NK-92 (cell line): ENCODE results near the gene OR1F1.
"Not testable (repeated sequence)": the region's sequence is repeated elsewhere in the genome, so short reads cannot be mapped to it uniquely, and the experiment has no call there.

Experiments used
- DNase-seq: peaks from one replicate; lab custom pipeline; 2025; ENCODE audit not compliant: unreplicated experiment; lab: John Stamatoyannopoulos, UW

OR1F1 gene

GRCh38 chr16:3187798-3188674 is at the start of gene OR1F1:
Gene OR1F1, plus strand, starts transcription at chr16:3188204.
- DNase-seq, result no peak

DNA sequence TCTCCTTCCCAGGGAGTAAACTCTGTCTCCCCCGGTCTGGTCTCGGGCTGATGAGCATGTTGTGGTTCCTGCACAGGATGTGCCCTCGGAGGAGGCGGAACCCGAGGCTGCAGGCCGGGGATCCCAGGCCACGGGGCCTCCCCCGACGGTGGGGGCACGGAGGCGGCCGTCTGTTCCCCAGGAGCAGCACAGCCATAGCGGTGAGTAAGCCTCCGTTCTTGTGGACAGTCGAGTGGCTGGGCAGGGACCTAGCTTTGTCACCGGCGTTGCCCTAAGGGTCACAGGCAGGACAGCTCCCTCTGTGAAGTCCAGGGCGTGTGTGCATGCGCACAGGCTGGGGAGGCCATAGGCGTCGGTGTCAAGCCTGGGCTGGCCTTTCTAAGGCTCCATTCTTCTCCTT is 49.7 kb upstream of the OR1F1 start:
- no peak for DNase-seq

DNA sequence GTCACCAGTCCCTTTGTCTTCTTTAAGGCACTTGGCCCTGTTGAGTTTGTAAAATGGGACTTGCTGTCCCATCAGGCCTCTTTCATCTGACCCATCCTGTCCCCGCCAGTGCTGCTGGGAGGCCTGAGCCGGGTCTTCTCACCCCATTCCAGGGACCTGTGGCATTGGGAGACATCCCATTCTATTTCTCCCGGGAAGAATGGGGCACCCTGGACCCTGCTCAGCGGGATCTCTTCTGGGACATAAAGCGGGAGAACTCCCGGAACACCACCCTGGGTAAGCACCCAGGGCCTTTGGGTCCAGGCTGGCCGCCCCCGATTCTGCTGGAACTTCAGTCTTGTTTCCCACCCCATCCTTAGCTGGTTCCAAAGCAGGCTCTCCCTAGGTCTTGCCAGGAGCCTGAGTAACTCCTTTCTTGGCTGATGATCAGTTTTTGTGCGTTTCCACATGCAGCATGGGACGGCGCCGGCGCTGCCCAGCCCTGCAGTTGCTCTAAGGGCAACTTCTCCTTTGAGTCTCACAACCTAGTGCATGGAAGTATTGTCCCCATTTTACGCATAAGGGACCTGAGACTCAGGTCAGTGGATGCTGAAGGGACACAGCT is 49.1 kb upstream of the OR1F1 start:
- DNase-seq, result no peak

DNA sequence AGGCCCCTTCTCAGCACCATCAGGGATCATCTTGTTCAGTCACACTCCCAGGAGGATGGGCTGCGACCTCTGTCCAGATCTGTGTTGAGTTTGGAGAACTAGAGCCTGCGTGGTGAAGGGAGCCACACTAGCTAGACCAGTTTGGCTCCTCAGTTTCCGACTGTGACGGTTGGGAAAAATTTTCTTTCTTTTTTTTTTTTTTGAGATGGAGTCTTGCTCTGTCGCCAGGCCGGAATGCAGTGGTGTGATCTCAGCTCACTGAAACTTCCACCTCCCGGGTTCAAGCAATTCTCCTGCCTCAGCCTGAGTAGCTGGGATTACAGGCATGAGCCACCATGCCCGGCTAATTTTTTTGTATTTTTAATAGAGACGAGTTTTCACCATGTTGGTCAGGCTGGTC is 48.4 kb upstream of the OR1F1 start:
- not testable (repeated sequence) for DNase-seq

DNA sequence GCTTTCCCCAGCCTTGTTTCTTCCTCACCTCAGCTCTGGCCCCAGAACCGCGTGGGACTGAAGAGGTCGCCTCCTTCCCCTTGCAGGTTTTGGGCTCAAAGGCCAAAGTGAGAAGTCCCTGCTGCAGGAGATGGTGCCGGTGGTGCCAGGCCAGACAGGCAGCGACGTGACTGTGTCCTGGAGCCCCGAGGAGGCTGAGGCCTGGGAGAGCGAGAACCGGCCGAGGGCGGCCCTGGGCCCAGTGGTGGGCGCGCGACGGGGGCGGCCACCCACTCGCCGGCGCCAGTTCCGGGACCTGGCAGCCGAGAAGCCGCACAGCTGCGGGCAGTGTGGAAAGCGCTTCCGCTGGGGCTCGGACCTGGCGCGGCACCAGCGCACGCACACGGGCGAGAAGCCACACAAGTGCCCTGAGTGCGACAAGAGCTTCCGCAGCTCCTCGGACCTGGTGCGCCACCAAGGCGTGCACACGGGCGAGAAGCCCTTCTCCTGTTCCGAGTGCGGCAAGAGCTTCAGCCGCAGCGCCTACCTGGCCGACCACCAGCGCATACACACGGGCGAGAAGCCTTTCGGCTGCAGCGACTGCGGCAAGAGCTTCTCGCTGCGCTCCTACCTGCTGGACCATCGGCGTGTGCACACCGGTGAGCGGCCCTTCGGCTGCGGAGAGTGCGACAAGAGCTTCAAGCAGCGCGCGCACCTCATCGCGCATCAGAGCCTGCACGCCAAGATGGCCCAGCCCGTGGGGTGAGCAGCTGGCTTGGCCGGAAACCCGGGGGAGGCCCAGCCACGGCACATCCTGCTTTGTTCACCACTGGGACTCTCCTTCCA is 47.2 kb upstream of the OR1F1 start:
- DNase-seq, result no peak

GRCh38 chr16:3141781-3142311 is 46.2 kb upstream of the OR1F1 start:
- DNase-seq, result no peak

DNA sequence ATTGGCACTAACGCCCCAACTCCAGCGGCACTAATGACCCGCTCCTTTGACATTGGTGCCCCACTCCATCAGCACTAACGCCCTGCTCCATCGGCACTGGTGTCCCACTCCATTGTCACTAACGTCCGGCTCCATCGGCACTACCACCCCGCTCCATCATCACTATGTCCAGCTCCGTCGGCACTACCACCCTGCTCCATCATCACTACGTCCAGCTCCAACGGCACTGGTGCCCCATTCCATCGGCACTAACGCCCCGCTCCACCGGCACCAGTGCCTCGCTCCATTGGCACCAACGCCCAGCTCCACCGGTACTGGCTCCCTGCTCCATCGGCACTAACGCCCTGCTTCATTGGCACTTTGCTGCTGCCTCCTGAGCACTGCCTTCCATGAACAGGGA is 45.7 kb upstream of the OR1F1 start:
- no peak for DNase-seq

- no peak for DNase-seq
These were observed 45.2 kb upstream of the OR1F1 start for GRCh38 chr16:3142770-3143169.

GRCh38 chr16:3143189-3143588 is 44.8 kb upstream of the OR1F1 start:
- DNase-seq, result no peak

DNA sequence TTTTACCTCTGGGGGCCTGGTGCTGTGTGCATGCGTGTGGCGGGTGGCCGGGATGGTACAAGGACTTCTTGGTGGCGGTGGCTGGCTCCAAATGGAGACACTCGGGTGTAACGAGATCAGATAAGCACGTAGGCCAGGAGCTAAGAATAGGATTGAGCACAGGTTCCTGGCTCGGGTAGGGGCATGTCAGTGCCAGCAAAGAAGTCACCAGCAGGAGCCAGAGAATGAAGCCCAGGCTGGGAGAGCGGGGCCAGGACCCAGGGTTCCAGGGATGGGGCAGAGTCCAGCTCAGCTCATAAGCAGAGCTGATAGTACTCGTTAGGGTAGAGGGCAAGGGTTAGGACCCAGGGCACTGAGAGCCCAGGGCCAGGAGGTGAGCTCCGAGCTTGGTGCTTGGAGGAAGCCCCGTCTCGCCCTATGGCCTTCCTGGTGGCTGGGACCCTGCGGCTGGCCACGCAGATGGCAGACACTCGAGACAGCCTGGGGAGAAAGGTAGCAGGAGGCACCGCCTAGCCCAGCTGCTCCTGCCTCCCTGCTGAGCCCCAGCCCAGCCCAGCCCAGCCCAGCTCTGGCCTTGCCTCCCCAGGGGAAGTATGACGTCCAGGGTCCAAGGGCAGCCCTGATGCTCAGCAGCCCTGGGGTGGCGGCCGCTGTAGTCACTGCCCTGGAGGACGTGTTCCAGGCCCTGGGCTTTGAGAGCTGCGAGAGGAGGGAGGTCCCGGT is 44.2 kb upstream of the OR1F1 start:
- DNase-seq, result no peak

GRCh38 chr16:3144321-3144983 is 43.6 kb upstream of the OR1F1 start:
- no peak for DNase-seq

- DNase-seq, result no peak
These were observed 42.9 kb upstream of the OR1F1 start for GRCh38 chr16:3145151-3145550.

GRCh38 chr16:3145660-3146059 is 42.3 kb upstream of the OR1F1 start:
- DNase-seq, result no peak

DNA sequence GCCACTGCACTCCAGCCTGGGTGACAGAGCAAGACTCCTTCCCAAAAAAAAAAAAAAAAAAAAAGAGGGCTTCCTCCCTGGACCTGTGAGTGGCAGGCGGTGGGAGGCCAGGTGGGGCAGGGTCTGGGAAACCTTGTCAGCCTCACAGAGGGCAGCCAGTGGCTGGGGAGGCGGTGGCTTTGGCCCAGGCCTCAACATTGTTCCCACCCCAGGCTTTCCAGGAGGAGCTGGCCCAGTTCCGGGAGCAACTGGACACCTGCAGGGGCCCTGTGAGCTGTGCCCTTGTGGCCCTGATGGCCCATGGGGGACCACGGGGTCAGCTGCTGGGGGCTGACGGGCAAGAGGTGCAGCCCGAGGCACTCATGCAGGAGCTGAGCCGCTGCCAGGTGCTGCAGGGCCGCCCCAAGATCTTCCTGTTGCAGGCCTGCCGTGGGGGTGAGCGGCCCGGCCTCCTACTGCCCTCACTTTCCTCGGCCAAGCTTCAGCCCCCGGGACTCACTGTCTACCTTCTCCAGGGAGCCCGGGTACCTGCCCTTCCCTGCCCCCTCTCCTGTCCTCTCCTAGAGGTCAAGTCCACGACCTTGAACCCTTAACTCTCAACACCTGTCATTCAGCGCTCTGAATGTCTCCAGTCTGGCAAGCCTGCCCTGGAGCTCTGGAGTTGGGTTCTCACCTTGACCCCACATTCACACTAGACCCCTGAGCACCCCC is 40.8 kb upstream of the OR1F1 start:
- no peak for DNase-seq

DNA sequence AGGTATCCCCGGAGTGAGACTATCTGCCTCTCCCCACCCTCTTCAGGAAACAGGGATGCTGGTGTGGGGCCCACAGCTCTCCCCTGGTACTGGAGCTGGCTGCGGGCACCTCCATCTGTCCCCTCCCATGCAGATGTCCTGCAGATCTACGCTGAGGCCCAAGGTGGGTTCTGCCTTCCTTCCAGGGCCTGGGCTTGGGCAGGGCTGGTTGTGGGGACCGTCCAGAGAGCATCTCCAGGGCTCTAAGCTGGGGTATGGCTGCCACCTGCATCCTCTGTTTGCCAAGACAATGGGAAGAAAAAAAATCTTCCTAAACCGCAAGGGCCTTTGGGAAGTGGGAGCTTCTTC is 40.3 kb upstream of the OR1F1 start:
- no peak for DNase-seq

DNA sequence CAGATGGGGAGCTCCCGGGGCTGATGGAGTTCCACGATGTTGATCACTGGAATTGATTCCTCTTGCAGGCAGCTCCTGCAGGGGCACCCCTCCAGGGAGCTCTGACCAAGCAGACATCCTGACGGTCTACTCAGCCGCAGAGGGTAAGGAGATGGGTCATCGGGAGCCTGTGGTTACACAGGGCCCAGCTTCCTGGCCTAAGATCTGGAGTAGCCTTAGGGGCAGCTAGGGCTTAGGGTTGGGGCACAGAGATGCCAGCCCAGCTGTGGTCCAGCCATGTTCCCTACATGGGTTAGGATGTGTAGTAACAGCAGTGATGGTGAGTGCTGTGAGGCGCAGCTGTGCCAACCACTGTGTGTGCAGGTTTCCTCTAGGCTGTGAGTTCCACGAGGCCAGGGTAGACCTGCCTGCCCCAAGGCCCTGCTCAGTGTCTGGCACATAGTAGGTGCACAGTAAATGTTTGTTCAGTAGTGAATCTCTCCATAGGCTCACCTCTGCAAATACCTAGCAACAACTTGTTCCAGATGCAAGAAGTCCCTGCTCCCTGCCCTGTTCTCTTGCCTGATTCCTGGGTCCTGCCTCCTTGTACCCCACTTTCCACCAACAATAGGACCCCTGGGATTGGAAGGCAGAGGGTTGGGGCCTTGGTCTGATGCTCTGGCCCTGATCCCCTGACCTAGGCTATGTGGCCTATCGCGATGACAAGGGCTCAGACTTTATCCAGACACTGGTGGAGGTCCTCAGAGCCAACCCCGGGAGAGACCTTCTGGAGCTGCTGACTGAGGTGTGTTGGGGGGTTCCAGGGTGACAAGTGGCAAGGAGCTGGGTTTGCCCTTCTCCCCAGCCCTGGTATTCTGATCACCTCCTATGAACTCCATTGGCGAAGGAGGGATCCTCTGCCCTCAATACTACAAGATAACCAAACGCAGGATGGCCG is 39.5 kb upstream of the OR1F1 start:
- no peak for DNase-seq

GRCh38 chr16:3149193-3149530 is 38.8 kb upstream of the OR1F1 start:
- DNase-seq, result no peak

DNA sequence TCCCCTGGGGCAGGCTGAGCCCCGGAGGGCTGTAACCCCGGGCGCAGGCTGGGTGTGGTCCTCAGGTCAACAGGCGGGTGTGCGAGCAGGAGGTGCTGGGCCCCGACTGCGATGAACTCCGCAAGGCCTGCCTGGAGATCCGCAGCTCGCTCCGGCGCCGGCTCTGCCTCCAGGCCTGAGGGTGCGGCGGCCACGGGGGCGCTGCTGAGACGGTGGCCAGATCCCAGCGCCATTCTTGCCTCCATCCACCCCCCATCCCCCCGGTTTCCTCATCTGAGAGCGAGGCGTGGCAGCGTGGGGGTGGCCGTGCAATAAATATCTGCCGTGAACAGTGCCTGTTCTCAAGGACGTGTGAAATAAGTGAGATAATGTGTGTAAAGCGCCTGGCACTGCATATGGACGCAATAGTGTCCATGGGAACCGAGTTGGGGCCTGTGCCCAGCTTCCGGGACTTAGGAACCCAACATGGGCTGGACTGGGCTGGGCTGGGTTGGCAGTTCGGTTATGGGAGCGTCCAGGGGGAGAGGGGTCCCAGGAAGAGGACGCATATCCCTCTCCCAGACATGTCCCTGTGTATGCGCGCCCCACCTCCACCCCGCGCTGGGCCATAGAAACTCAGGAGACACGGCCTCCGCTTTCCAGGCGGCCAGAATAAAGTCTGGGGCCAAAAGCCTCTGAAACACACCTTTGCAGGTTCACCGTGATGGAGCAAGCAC is 38.2 kb upstream of the OR1F1 start:
- DNase-seq, result no peak
